GM12874 (cell line): ENCODE measurements around the gene STX10.

Source experiments
- TF ChIP-seq, protein P1 (sequence below): IDR thresholded peaks from 2 replicates; pipeline ENCODE4 v1.5.1; 2011; ENCODE audit warnings: low read depth, mild to moderate bottlenecking, control low read depth, low read length, moderate library complexity; ENCODE audit not compliant: insufficient read depth

STX10 gene

GRCh38 chr19:13128583-13128982, 21.6 kb downstream of the STX10 start:
- TF ChIP-seq, protein P1, sequence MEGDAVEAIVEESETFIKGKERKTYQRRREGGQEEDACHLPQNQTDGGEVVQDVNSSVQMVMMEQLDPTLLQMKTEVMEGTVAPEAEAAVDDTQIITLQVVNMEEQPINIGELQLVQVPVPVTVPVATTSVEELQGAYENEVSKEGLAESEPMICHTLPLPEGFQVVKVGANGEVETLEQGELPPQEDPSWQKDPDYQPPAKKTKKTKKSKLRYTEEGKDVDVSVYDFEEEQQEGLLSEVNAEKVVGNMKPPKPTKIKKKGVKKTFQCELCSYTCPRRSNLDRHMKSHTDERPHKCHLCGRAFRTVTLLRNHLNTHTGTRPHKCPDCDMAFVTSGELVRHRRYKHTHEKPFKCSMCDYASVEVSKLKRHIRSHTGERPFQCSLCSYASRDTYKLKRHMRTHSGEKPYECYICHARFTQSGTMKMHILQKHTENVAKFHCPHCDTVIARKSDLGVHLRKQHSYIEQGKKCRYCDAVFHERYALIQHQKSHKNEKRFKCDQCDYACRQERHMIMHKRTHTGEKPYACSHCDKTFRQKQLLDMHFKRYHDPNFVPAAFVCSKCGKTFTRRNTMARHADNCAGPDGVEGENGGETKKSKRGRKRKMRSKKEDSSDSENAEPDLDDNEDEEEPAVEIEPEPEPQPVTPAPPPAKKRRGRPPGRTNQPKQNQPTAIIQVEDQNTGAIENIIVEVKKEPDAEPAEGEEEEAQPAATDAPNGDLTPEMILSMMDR = no peak

GRCh38 chr19:13127811-13128575, 22.2 kb downstream of the STX10 start:
- TF ChIP-seq, protein P1 = no peak

DNA sequence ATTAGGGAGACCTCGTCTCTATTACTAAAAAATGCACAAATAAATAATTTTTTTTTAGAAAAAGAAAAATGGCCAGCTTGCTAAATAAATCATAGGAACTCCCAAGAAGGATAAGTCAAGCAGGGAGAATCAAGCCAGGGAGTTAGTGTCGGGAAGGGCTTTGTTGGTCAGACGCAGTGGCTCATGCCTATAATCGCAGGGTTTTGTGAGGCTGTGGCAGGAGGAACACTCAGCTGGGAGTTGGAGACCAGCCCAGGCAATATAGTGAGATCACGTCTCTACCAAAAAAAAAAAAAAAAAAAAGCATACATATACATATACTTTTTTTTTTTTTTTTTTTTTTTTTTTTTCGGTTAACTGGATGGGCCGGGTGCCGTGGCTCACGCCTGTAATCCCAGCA, 23.1 kb downstream of the STX10 start:
- TF ChIP-seq, protein P1 = no peak

GRCh38 chr19:13122980-13123957, 26.9 kb downstream of the STX10 start:
- TF ChIP-seq, protein P1 = no peak

DNA sequence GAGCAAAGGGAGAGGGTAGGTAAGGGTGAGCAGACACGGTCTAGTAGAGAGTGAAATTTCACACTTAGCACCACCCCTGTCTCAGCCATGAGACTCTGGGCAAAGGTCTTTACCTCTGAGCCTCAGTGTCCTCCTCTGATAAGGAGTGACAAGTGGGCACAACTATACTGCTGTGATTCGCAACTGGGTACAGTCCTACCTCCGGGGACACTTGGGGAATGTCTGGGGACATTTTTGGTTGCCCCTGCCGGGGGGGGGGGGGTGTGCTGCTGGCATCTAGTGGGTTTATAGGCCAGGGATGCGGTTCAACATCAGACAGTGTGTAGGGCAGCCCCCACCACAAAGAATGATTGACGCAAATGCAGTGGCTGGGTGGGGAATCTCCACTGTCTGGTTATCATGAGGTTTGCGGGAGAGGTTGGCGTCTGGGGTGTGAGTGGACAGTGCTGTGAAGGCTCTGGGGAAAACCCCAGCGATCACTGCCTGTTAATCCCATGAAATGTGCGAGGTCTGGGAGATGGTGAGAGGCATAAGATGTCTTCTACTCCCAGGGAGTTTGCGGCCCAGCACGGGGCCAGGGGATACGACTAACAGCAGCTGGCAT, 27.8 kb downstream of the STX10 start:
- TF ChIP-seq, protein P1 = no peak

DNA sequence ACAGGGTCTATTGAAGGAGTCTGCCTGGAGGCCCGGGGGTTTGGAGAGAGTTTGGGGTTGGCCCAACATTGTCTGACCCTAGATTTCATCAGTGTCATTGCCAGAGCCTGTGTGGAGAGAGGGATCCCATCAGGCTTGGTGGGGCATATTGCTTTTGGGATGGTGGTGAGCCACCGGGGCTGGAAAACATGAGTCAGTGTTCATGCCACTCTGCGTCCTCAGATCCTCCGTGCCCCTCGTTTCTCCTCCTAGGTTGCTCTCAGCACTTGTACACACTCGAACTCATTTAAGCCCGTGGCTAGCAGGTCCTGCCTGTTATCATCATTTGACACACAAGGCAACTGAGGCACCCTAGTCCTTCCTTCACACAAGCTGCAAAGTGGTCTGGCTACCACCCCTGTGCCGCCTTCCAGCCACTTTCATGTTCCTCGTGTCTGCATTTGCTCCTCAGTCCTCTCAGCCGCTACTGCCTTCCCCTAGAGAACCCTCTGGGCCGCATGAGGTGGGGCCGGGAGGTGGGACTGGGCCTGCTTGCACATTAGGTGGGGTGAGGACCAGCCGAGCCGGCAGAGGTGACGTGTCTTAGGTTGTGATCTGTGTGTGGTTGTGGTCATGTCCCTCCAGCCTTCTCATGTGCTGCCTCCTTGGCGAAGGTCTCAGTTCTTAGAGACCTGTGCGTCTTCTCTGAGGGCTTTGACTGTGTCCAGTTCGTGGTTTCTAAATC, 28.5 kb downstream of the STX10 start:
- TF ChIP-seq, protein P1 = no peak

GRCh38 chr19:13120817-13121216, 29.4 kb downstream of the STX10 start:
- TF ChIP-seq, protein P1 = no peak
